Glutamatergic neuron (in vitro differentiated cells): ENCODE results near the gene ABTB2. TPM values are rescaled to one million over a fixed set of nuclear protein-coding genes. Genes with fewer than 3 reads are reported as not detected.

Source experiments
- DNase-seq: peaks from one replicate; pipeline ENCODE4 v3.0.0; 2022
- H3K27ac Mint-ChIP-seq: one replicate; pipeline ENCODE4 v1.8.0; 2020; ENCODE audit warnings: mild to moderate bottlenecking, mixed read lengths, inconsistent platforms; ENCODE audit not compliant: unreplicated experiment
- H3K27me3 Mint-ChIP-seq: one replicate; pipeline ENCODE4 v1.8.0; 2020; ENCODE audit warnings: mild to moderate bottlenecking, moderate library complexity, mixed read lengths, inconsistent platforms; ENCODE audit not compliant: unreplicated experiment
- H3K36me3 Mint-ChIP-seq: one replicate; pipeline ENCODE4 v1.8.0; 2020; ENCODE audit warnings: mild to moderate bottlenecking, mixed read lengths, inconsistent platforms; ENCODE audit not compliant: unreplicated experiment
- H3K4me1 Mint-ChIP-seq: one replicate; pipeline ENCODE4 v1.8.0; 2020; ENCODE audit warnings: mild to moderate bottlenecking, low read depth, mixed read lengths, inconsistent platforms; ENCODE audit not compliant: unreplicated experiment
- H3K4me3 Mint-ChIP-seq: one replicate; pipeline ENCODE4 v1.8.0; 2020; ENCODE audit warnings: mild to moderate bottlenecking, mixed read lengths, inconsistent platforms; ENCODE audit not compliant: unreplicated experiment
- H3K9me3 Mint-ChIP-seq: one replicate; pipeline ENCODE4 v1.8.0; 2020; ENCODE audit warnings: mild to moderate bottlenecking, moderate library complexity, mixed read lengths, inconsistent platforms; ENCODE audit not compliant: unreplicated experiment
- CTCF ChIP-seq: fragments of 200-600 bp; sonication (generic); IDR thresholded peaks from one replicate; pipeline ENCODE4 v1.5.0; 2021; ENCODE audit not compliant: partially characterized antibody, unreplicated experiment
- total RNA-seq: library from RNA; stranded (reverse); fragmentation: NEBNext Ultra II Directional; extraction: Animal tissue kit (Norgen Biotek cat#: 25700); gene quantifications from one replicate; pipeline ENCODE4 v1.2.1, GENCODE V29; 2021; ENCODE audit not compliant: unreplicated experiment

Gene ABTB2
- total RNA-seq, 1 donor from 2014 or later = 9.3 TPM

DNA sequence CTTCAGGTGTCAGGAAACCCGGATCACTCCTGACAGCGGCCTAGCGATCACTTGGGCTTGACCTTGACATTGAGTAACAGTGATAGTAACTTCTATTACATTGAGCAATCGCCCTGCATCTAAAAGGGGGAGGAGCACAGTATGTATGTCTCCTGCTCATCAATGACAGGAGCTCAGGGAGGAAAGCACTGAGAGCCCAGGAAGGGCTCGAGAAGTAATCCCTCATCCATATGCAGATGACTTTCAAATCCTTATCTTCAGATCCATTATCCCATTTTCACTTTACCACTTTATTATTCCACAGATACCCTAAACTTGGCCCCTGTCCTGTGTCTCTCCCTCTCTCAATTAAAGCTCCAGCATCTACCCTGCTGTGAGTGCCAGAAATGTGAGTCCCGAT is 47.8 kb downstream of the ABTB2 start:
- no peak for DNase-seq
- no peaks in the 10 kb centered on the region for H3K27me3 Mint-ChIP-seq
- no peaks in the 10 kb centered on the region for H3K36me3 Mint-ChIP-seq
- H3K4me1 Mint-ChIP-seq = peaks cover 10% of the 10 kb centered on the region
- H3K27ac Mint-ChIP-seq = no peak overlapping the region
- TF ChIP-seq CTCF = no peak
- no peak overlapping the region for H3K4me3 Mint-ChIP-seq
- H3K9me3 Mint-ChIP-seq = no peaks in the 10 kb centered on the region

DNA sequence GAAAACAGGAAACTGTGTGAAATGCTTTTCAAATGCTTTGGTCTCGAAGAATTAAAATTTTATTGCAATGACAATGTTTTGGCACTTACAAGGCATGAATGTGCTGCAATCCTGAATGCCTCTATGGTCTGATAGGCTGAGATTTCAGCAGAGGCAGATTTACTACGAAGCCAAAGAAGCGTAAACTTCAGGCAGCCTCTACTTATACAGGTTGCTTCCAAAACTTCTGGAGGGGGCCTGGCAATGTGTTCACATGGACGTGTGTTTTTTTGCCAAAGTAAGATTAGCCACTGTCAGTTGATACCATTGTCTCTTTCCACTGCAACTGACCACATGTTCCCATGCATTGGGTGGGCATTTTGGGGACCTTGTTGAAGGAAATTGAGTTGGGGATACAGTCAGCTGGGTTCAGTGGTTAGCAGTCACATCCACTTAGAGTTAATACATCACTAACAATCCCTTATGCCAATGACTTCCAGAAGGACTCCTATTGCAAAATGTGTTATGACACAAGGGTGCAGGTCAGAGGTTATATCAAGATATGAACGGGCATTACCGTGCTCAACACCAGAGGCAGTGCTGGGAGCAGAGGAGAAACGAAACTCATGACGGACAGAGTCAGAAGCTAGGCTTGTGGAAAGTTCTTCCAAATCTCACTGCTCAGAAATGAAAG is 48.8 kb downstream of the ABTB2 start:
- Mint-ChIP-seq H3K27me3 (no peaks in the 10 kb centered on the region), H3K4me1 (peaks cover 2% of the 10 kb centered on the region), H3K36me3 (no peaks in the 10 kb centered on the region), H3K27ac (no peak overlapping the region), H3K9me3 (no peaks in the 10 kb centered on the region), H3K4me3 (no peak overlapping the region)
- DNase-seq = no peak
- TF ChIP-seq CTCF = no peak

- Mint-ChIP-seq H3K27me3 (no peaks in the 10 kb centered on the region), H3K27ac (no peak overlapping the region), H3K9me3 (no peaks in the 10 kb centered on the region), H3K4me1 (peaks cover 2% of the 10 kb centered on the region), H3K4me3 (no peak overlapping the region), H3K36me3 (no peaks in the 10 kb centered on the region)
- no peak for TF ChIP-seq CTCF
- DNase-seq = no peak
Observed at GRCh38 chr11:34308049-34308912, 49.5 kb downstream of the ABTB2 start.

DNA sequence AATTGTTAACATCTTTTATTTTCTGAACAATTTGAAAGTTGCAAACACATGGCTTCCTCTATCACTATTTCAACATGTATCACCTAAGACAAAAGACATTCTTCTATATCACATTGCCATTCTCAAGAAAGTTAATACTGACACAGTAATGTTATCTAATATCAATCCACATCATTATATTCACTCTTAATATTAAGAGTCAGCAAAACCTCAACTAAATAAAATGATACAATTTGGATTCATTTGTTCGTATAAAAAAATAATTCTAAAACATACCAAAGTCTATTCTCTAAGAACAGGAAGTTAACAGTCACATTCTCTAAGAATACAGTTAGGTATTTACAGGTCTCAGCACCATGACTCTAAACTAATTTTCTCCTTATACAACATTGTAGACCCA is 52.0 kb downstream of the ABTB2 start:
- DNase-seq = no peak
- Mint-ChIP-seq H3K27ac (no peak overlapping the region), H3K4me1 (peaks cover 10% of the 10 kb centered on the region)

More for the DNA sequence above, 52.0 kb downstream of the ABTB2 start:
- Mint-ChIP-seq H3K4me3 (no peak overlapping the region), H3K36me3 (no peaks in the 10 kb centered on the region), H3K9me3 (no peaks in the 10 kb centered on the region), H3K27me3 (no peaks in the 10 kb centered on the region)
- TF ChIP-seq CTCF = no peak
